Measurements from ENCODE around the gene CFAP157. TPM values are rescaled to one million over a fixed set of nuclear protein-coding genes. Genes with fewer than 3 reads are reported as not detected.

CFAP157 gene
- total RNA-seq, 2 experiments from 2014 or later, result not detected

GRCh38 chr9:127680846-127681245 lies 25.9 kb upstream of the CFAP157 start:
- no peaks in the 10 kb centered on the region for H3K4me1 Mint-ChIP-seq
- H3K36me3 Mint-ChIP-seq (ENCODE audit: low read depth), result no peaks in the 10 kb centered on the region
- no peak overlapping the region for H3K27ac Mint-ChIP-seq
- ChIA-PET CTCF (no interaction called here), POLR2A (no interaction called here)
- no peak overlapping the region for H3K4me3 Mint-ChIP-seq
- H3K9me3 Mint-ChIP-seq, result no peaks in the 10 kb centered on the region
- no peak for DNase-seq
- no peaks in the 10 kb centered on the region for H3K27me3 Mint-ChIP-seq

- Mint-ChIP-seq H3K4me1 (no peaks in the 10 kb centered on the region), H3K27me3 (no peaks in the 10 kb centered on the region), H3K36me3 (ENCODE audit: low read depth) (no peaks in the 10 kb centered on the region)
Measured at GRCh38 chr9:127682351-127683136, 24.2 kb upstream of the CFAP157 start.

GRCh38 chr9:127683723-127684122 lies 23.1 kb upstream of the CFAP157 start:
- no peaks in the 10 kb centered on the region for H3K9me3 Mint-ChIP-seq
- H3K27ac Mint-ChIP-seq, result no peak overlapping the region
- H3K27me3 Mint-ChIP-seq, result no peaks in the 10 kb centered on the region
- H3K4me1 Mint-ChIP-seq, result no peaks in the 10 kb centered on the region
- no peak for DNase-seq
- no peak overlapping the region for H3K4me3 Mint-ChIP-seq
- H3K36me3 Mint-ChIP-seq (ENCODE audit: low read depth), result no peaks in the 10 kb centered on the region
- CTCF ChIA-PET, result interaction anchor here (0.8 to 1.1 kb wide), 2 partner anchors 51 to 186 kb away, joined by 3 read pairs; no protein-coding TSS in a partner anchor
- POLR2A ChIA-PET, result no interaction called here

More at GRCh38 chr9:127682351-127683136, 24.2 kb upstream of the CFAP157 start:
- no peak overlapping the region for H3K4me3 Mint-ChIP-seq
- H3K9me3 Mint-ChIP-seq, result no peaks in the 10 kb centered on the region
- POLR2A ChIA-PET, result interaction anchor here (0.7 kb wide), 1 partner anchor 15 kb away, joined by 3 read pairs; no protein-coding TSS in a partner anchor
- CTCF ChIA-PET, result no interaction called here
- H3K27ac Mint-ChIP-seq, result no peak overlapping the region
- no peak for DNase-seq

GRCh38 chr9:127684576-127684975 lies 22.2 kb upstream of the CFAP157 start:
- CTCF ChIA-PET, result no interaction called here
- POLR2A ChIA-PET, result no interaction called here

GRCh38 chr9:127686461-127687393 lies 20.1 kb upstream of the CFAP157 start:
- H3K4me3 Mint-ChIP-seq, result no peak overlapping the region
- H3K36me3 Mint-ChIP-seq (ENCODE audit: low read depth), result no peaks in the 10 kb centered on the region
- H3K27ac Mint-ChIP-seq, result no peak overlapping the region
- H3K9me3 Mint-ChIP-seq, result no peaks in the 10 kb centered on the region
- H3K4me1 Mint-ChIP-seq, result no peaks in the 10 kb centered on the region
- DNase-seq, result no peak
- POLR2A ChIA-PET, result no interaction called here
- H3K27me3 Mint-ChIP-seq, result no peaks in the 10 kb centered on the region
- CTCF ChIA-PET, result interaction anchor here (1.2 kb wide), 1 partner anchor 48 kb away, joined by 5 read pairs; the partner anchor contains the start of gene TOR2A

More at GRCh38 chr9:127684576-127684975, 22.2 kb upstream of the CFAP157 start:
- no peaks in the 10 kb centered on the region for H3K27me3 Mint-ChIP-seq
- H3K36me3 Mint-ChIP-seq (ENCODE audit: low read depth), result no peaks in the 10 kb centered on the region
- no peaks in the 10 kb centered on the region for H3K4me1 Mint-ChIP-seq
- DNase-seq, result no peak
- no peak overlapping the region for H3K27ac Mint-ChIP-seq
- H3K9me3 Mint-ChIP-seq, result no peaks in the 10 kb centered on the region
- H3K4me3 Mint-ChIP-seq, result no peak overlapping the region

- Mint-ChIP-seq H3K27ac (no peak overlapping the region), H3K4me1 (no peaks in the 10 kb centered on the region), H3K4me3 (no peak overlapping the region), H3K27me3 (no peaks in the 10 kb centered on the region), H3K36me3 (ENCODE audit: low read depth) (no peaks in the 10 kb centered on the region), H3K9me3 (no peaks in the 10 kb centered on the region)
- no peak for DNase-seq
- POLR2A ChIA-PET, result no interaction called here
- CTCF ChIA-PET, result interaction anchor here (1.0 kb wide), 1 partner anchor 45 kb away, joined by 3 read pairs; the partner anchor contains the start of gene TOR2A
Measured at GRCh38 chr9:127689329-127690000, 17.3 kb upstream of the CFAP157 start.

- no peaks in the 10 kb centered on the region for H3K27me3 Mint-ChIP-seq
- H3K36me3 Mint-ChIP-seq (ENCODE audit: low read depth), result no peaks in the 10 kb centered on the region
- H3K4me1 Mint-ChIP-seq, result no peaks in the 10 kb centered on the region
- H3K27ac Mint-ChIP-seq, result no peak overlapping the region
- no peaks in the 10 kb centered on the region for H3K9me3 Mint-ChIP-seq
- H3K4me3 Mint-ChIP-seq, result no peak overlapping the region
- ChIA-PET POLR2A (no interaction called here), CTCF (interaction anchor here (1.0 kb wide), 1 partner anchor 44 kb away, joined by 3 read pairs; the partner anchor contains the start of gene TOR2A)
- DNase-seq, result no peak
Measured at GRCh38 chr9:127690735-127691134, 16.1 kb upstream of the CFAP157 start.

- no peak overlapping the region for H3K27ac Mint-ChIP-seq
- ChIA-PET POLR2A (interaction anchor here (0.6 to 0.7 kb wide), 2 partner anchors 74 to 324 kb away, joined by 3 read pairs; no protein-coding TSS in a partner anchor), CTCF (no interaction called here)
- H3K9me3 Mint-ChIP-seq, result no peaks in the 10 kb centered on the region
- no peak overlapping the region for H3K4me3 Mint-ChIP-seq
- DNase-seq, result no peak
- H3K4me1 Mint-ChIP-seq, result no peaks in the 10 kb centered on the region
- H3K36me3 Mint-ChIP-seq (ENCODE audit: low read depth), result no peaks in the 10 kb centered on the region
- no peaks in the 10 kb centered on the region for H3K27me3 Mint-ChIP-seq
Measured at GRCh38 chr9:127692071-127692470, 14.7 kb upstream of the CFAP157 start.

- H3K36me3 Mint-ChIP-seq (ENCODE audit: low read depth), result no peaks in the 10 kb centered on the region
- POLR2A ChIA-PET, result interaction anchor here (0.6 kb wide), 1 partner anchor 257 kb away, joined by 3 read pairs; no protein-coding TSS in a partner anchor
- DNase-seq, result no peak
- H3K4me1 Mint-ChIP-seq, result no peaks in the 10 kb centered on the region
- H3K27me3 Mint-ChIP-seq, result no peaks in the 10 kb centered on the region
- no peak overlapping the region for H3K4me3 Mint-ChIP-seq
- no peak overlapping the region for H3K27ac Mint-ChIP-seq
- CTCF ChIA-PET, result no interaction called here
- no peaks in the 10 kb centered on the region for H3K9me3 Mint-ChIP-seq
Measured at GRCh38 chr9:127693143-127693542, 13.6 kb upstream of the CFAP157 start.

- H3K27me3 Mint-ChIP-seq, result no peaks in the 10 kb centered on the region
- CTCF ChIA-PET, result no interaction called here
- POLR2A ChIA-PET, result interaction anchor here (0.6 kb wide), 1 partner anchor 257 kb away, joined by 3 read pairs; no protein-coding TSS in a partner anchor
- H3K4me1 Mint-ChIP-seq, result no peaks in the 10 kb centered on the region
- no peaks in the 10 kb centered on the region for H3K9me3 Mint-ChIP-seq
- H3K4me3 Mint-ChIP-seq, result no peak overlapping the region
- H3K27ac Mint-ChIP-seq, result no peak overlapping the region
- H3K36me3 Mint-ChIP-seq (ENCODE audit: low read depth), result no peaks in the 10 kb centered on the region
- no peak for DNase-seq
Measured at GRCh38 chr9:127693697-127694096, 13.1 kb upstream of the CFAP157 start.

GRCh38 chr9:127694890-127695720 lies 11.7 kb upstream of the CFAP157 start:
- no peaks in the 10 kb centered on the region for H3K36me3 Mint-ChIP-seq (ENCODE audit: low read depth)
- CTCF ChIA-PET, result no interaction called here
- H3K27ac Mint-ChIP-seq, result no peak overlapping the region
- no peaks in the 10 kb centered on the region for H3K9me3 Mint-ChIP-seq
- no peaks in the 10 kb centered on the region for H3K27me3 Mint-ChIP-seq
- DNase-seq, result no peak
- POLR2A ChIA-PET, result no interaction called here
- H3K4me1 Mint-ChIP-seq, result peaks cover 12% of the 10 kb centered on the region
- no peak overlapping the region for H3K4me3 Mint-ChIP-seq

- ChIA-PET POLR2A (interaction anchor here (1.0 to 1.3 kb wide), 2 partner anchors 14 to 15 kb away, joined by 3 read pairs; no protein-coding TSS in a partner anchor), CTCF (interaction anchor here (1.0 kb wide), 1 partner anchor 37 kb away, joined by 4 read pairs; the partner anchor contains the start of gene TOR2A)
- Mint-ChIP-seq H3K4me1 (peaks cover 15% of the 10 kb centered on the region), H3K27ac (no peak overlapping the region), H3K36me3 (ENCODE audit: low read depth) (no peaks in the 10 kb centered on the region), H3K27me3 (no peaks in the 10 kb centered on the region), H3K4me3 (no peak overlapping the region), H3K9me3 (no peaks in the 10 kb centered on the region)
- DNase-seq, result no peak
Measured at GRCh38 chr9:127697575-127697974, 9.2 kb upstream of the CFAP157 start.

Data from activated CD4-positive, alpha-beta memory T cell treated with anti-CD3 and anti-CD28 coated beads, Interleukin-2, amount 10 ng/mL, durations not matched to agents 7 days and 5 days (primary cell).